HCT116 (cell line): ENCODE results near the gene HOXC4. TPM values are rescaled to one million over a fixed set of nuclear protein-coding genes. Genes with fewer than 3 reads are reported as not detected.

Experiments
- ATAC-seq: fragments of 200-7000 bp; cut with Tn5 transposase; 2 replicates; pipeline ENCODE4 v1.9.1; 2020; ENCODE audit warnings: mild to moderate bottlenecking, moderate library complexity
- BruUV-seq: library from RNA; stranded (reverse); fragments of 400-500 nt; replicated peaks from 2 replicates; lab custom pipeline; 2021; lab: Mats Ljungman, UMichigan
- CTCF ChIA-PET: fragments of 300-600 bp; sonication (Branson Sonifier 250); formaldehyde crosslinking; loops from one replicate; lab custom pipeline; 2021; ENCODE audit warnings: antibody characterized with exemption; lab: Charles Lee
- POLR2A ChIA-PET: fragments of 300-600, 350-600 bp; sonication (Branson Sonifier 250); formaldehyde crosslinking; loops from one replicate; lab custom pipeline; 2021; ENCODE audit warnings: antibody characterized with exemption; lab: Charles Lee
- RAD21 ChIA-PET, 2 experiments: fragments of 300-600 bp; sonication (Branson Sonifier 250); formaldehyde crosslinking; loops; one replicate each; lab custom pipeline; 2023; ENCODE audit warnings: low total read pairs in 2 of 2; ENCODE audit not compliant: uncharacterized antibody in 2 of 2, unreplicated experiment in 2 of 2, low non-redundant PET in 1 of 2; lab: Charles Lee
- DNase-seq: peaks from one replicate; pipeline ENCODE4 v3.0.0-alpha.2; 2010; ENCODE audit warnings: low read depth, low spot score
- H2AFZ ChIP-seq: fragments of 200-600 bp; shearing (Covaris generic), sonication (generic); 2 replicates; pipeline ENCODE4 v1.6.1; 2017; ENCODE audit warnings: low read depth, mixed run types, mixed read lengths, antibody characterized with exemption, low read length; ENCODE audit not compliant: poor library complexity, severe bottlenecking
- H3K27ac ChIP-seq: 2 replicates; pipeline ENCODE4 v1.5.1; 2012; ENCODE audit warnings: low read depth, low read length
- H3K27me3 ChIP-seq: fragments of 200-600 bp; sonication (generic); 2 replicates; pipeline ENCODE4 v1.6.1; 2016; ENCODE audit warnings: mixed run types, low read length, mixed read lengths; ENCODE audit not compliant: insufficient read depth
- H3K36me3 ChIP-seq, 2 experiments: fragments of 200-500 bp in 1 of 2; fragments of 200-600 bp in 1 of 2; sonication (Bioruptor generic) in 1 of 2; sonication (generic) in 1 of 2; 2 replicates each; pipeline versions ENCODE4 v1.5.1 to v1.6.1; 2014 to 2016; ENCODE audit warnings: low read length in 2 of 2, inconsistent platforms in 1 of 2, mixed read lengths in 1 of 2, mixed run types in 1 of 2; ENCODE audit not compliant: insufficient read depth in 2 of 2, control insufficient read depth in 1 of 2
- H3K4me1 ChIP-seq, 2 experiments: fragments of 200-600 bp in 1 of 2; sonication (generic) in 1 of 2; 2 replicates each; pipeline versions ENCODE4 v1.5.1 to v1.6.1; 2012 to 2017; ENCODE audit warnings: low read length in 2 of 2, inconsistent platforms in 1 of 2, mild to moderate bottlenecking in 1 of 2, mixed read lengths in 1 of 2, mixed run types in 1 of 2, moderate library complexity in 1 of 2; ENCODE audit not compliant: insufficient read depth in 2 of 2, control insufficient read depth in 1 of 2
- H3K4me2 ChIP-seq: fragments of 200-600 bp; sonication (generic); 2 replicates; pipeline ENCODE4 v1.6.1; 2017; ENCODE audit warnings: mixed run types, low read length, mixed read lengths
- H3K4me3 ChIP-seq, 2 experiments: fragments of 200-600 bp in 1 of 2; sonication (generic) in 1 of 2; replicated peaks in 1 of 2; 2 replicates each; pipeline ENCODE4 v1.5.1; 2011 to 2016; ENCODE audit warnings: low read length in 2 of 2, control low read depth in 1 of 2, low read depth in 1 of 2, mild to moderate bottlenecking in 1 of 2, mixed read lengths in 1 of 2, mixed run types in 1 of 2
- H3K79me2 ChIP-seq: fragments of 200-600 bp; sonication (generic); 2 replicates; pipeline ENCODE4 v1.6.1; 2017; ENCODE audit warnings: mild to moderate bottlenecking, mixed run types, low read length, moderate library complexity, mixed read lengths; ENCODE audit not compliant: insufficient read depth
- H3K9ac ChIP-seq: fragments of 200-600 bp; sonication (generic); 2 replicates; pipeline ENCODE4 v1.6.1; 2016; ENCODE audit warnings: low read length, mixed read lengths
- H3K9me2 ChIP-seq: fragments of 200-600 bp; sonication (generic), shearing (Covaris generic); 2 replicates; pipeline ENCODE4 v1.6.1; 2017; ENCODE audit warnings: mixed run types, mild to moderate bottlenecking, moderate library complexity; ENCODE audit not compliant: insufficient read depth
- H3K9me3 ChIP-seq, 2 experiments: fragments of 200-500 bp in 1 of 2; fragments of 200-600 bp in 1 of 2; sonication (Bioruptor generic) in 1 of 2; sonication (generic) in 1 of 2; 2 replicates each; pipeline ENCODE4 v1.6.1; 2014 to 2017; ENCODE audit warnings: low read length in 2 of 2, mixed read lengths in 2 of 2, inconsistent platforms in 1 of 2, low read depth in 1 of 2, mild to moderate bottlenecking in 1 of 2, mixed run types in 1 of 2, moderate library complexity in 1 of 2; ENCODE audit not compliant: control insufficient read depth in 1 of 2, insufficient read depth in 1 of 2
- H4K20me1 ChIP-seq: fragments of 200-600 bp; sonication (generic), shearing (Covaris generic); 2 replicates; pipeline ENCODE4 v1.6.1; 2017; ENCODE audit warnings: mixed run types, mild to moderate bottlenecking, moderate library complexity; ENCODE audit not compliant: insufficient read depth
- ATF3 ChIP-seq: IDR thresholded peaks from 2 replicates; pipeline ENCODE4 v1.6.1; 2012
- CBX3 ChIP-seq: IDR thresholded peaks from 2 replicates; pipeline ENCODE4 v1.6.1; 2012; ENCODE audit warnings: low read depth
- CEBPB ChIP-seq: IDR thresholded peaks from 2 replicates; pipeline ENCODE4 v1.6.1; 2012; ENCODE audit warnings: low read depth
- EGR1 ChIP-seq: IDR thresholded peaks from 2 replicates; pipeline ENCODE4 v1.6.1; 2012; ENCODE audit warnings: low read depth
- ELF1 ChIP-seq: IDR thresholded peaks from 2 replicates; pipeline ENCODE4 v1.6.1; 2012; ENCODE audit warnings: low read depth, borderline replicate concordance
- EZH2 ChIP-seq: fragments of 200-600 bp; sonication (generic); IDR thresholded peaks from 2 replicates; pipeline ENCODE4 v1.6.1; 2017; ENCODE audit warnings: antibody characterized with exemption, mixed run types
- FOSL1 ChIP-seq: IDR thresholded peaks from 2 replicates; pipeline ENCODE4 v1.6.1; 2012; ENCODE audit warnings: low read depth
- MAX ChIP-seq: IDR thresholded peaks from 2 replicates; pipeline ENCODE4 v1.6.1; 2012
- POLR2AphosphoS5 ChIP-seq: IDR thresholded peaks from 2 replicates; pipeline ENCODE4 v1.6.1; 2011; ENCODE audit warnings: mild to moderate bottlenecking, low read depth, low read length, moderate library complexity
- RAD21 ChIP-seq: IDR thresholded peaks from 2 replicates; pipeline ENCODE4 v1.6.1; 2012; ENCODE audit warnings: low read depth, mild to moderate bottlenecking
- REST ChIP-seq: IDR thresholded peaks from 2 replicates; pipeline ENCODE4 v1.6.1; 2012; ENCODE audit warnings: low read depth
- SP1 ChIP-seq: IDR thresholded peaks from 2 replicates; pipeline ENCODE4 v1.6.1; 2012; ENCODE audit warnings: low read depth
- SRF ChIP-seq: IDR thresholded peaks from 2 replicates; pipeline ENCODE4 v1.6.1; 2012; ENCODE audit warnings: low read depth
- TCF7L2 ChIP-seq: IDR thresholded peaks from 2 replicates; pipeline ENCODE4 v1.7.0; 2011; ENCODE audit warnings: borderline replicate concordance, inconsistent platforms; ENCODE audit not compliant: insufficient read depth, insufficient read length; ENCODE audit errors: extremely low read depth
- YY1 ChIP-seq: IDR thresholded peaks from 2 replicates; pipeline ENCODE4 v1.6.1; 2011; ENCODE audit warnings: low read length, low read depth, moderate library complexity, mild to moderate bottlenecking; ENCODE audit not compliant: insufficient replicate concordance; ENCODE audit errors: extremely low read depth
- ZBTB33 ChIP-seq: IDR thresholded peaks from 2 replicates; pipeline ENCODE4 v1.6.1; 2011; ENCODE audit warnings: mild to moderate bottlenecking, low read length, moderate library complexity; ENCODE audit not compliant: insufficient replicate concordance; ENCODE audit errors: extremely low read depth
- ZFX ChIP-seq: fragments of 450-650 bp; IDR thresholded peaks from 2 replicates; pipeline ENCODE4 v1.6.1; 2017
- ZNF274 ChIP-seq: fragments of 200-500 bp; sonication (Bioruptor generic); IDR thresholded peaks from 2 replicates; pipeline ENCODE4 v1.6.1; 2014; ENCODE audit warnings: mild to moderate bottlenecking, low read depth, low read length, inconsistent platforms
- intact Hi-C: fragments of 100-400 bp; cut with micrococcal nuclease; formaldehyde crosslinking; loops from 2 replicates; pipeline ENCODE4 v1.10.0; 2022
- total RNA-seq: library from RNA; stranded (reverse); gene quantifications from one replicate; pipeline ENCODE4 v1.2.1, GENCODE V29; 2021; ENCODE audit not compliant: unreplicated experiment

The HOXC4 gene
- total RNA-seq, 1 experiment from 2014 or later: 1.5 TPM

- Histone ChIP-seq H3K36me3 (no peaks in the 10 kb centered on the region), H3K9me3 (no peaks in the 10 kb centered on the region), H3K4me3 (no peak overlapping the region), H4K20me1 (no peaks in the 10 kb centered on the region), H3K9me2 (no peaks in the 10 kb centered on the region), H3K9ac (no peak overlapping the region), H3K4me2 (no peak overlapping the region), H3K4me1 (peaks cover 0 to under 1% of the 10 kb centered on the region in 2 experiments; a peak in 1 of 4 replicates), H3K27me3 (no peaks in the 10 kb centered on the region), H2AFZ (no peak overlapping the region), H3K79me2 (no peaks in the 10 kb centered on the region), H3K27ac (no peak overlapping the region)
- ATAC-seq: no peak
- ChIA-PET RAD21 (no interaction called here), CTCF (interaction anchor here (1.0 kb wide), 1 partner anchor 28 kb away, joined by 3 read pairs; no protein-coding TSS in a partner anchor), POLR2A (no interaction called here)
- no TSS peak for BruUV-seq
- intact Hi-C loops: no loop called here
- TF ChIP-seq ZBTB33: no peak
- no peak for TF ChIP-seq ATF3
- no peak for TF ChIP-seq POLR2AphosphoS5
- TF ChIP-seq ZFX: no peak
- no peak for TF ChIP-seq EZH2
- no peak for TF ChIP-seq TCF7L2
- TF ChIP-seq EGR1: no peak
- no peak for TF ChIP-seq REST
- TF ChIP-seq ZNF274: no peak
- no peak for TF ChIP-seq SRF
- TF ChIP-seq FOSL1: no peak
- TF ChIP-seq CEBPB: no peak
- TF ChIP-seq MAX: no peak
- no peak for TF ChIP-seq CBX3
- TF ChIP-seq SP1: no peak
- no peak for TF ChIP-seq RAD21
- TF ChIP-seq ELF1: no peak
- TF ChIP-seq YY1: no peak
- no peak for DNase-seq
Observed at GRCh38 chr12:54045401-54045800, 8.2 kb upstream of the HOXC4 start.
